ENCODE data around the gene AUH. TPM values are rescaled to one million over a fixed set of nuclear protein-coding genes. Genes with fewer than 3 reads are reported as not detected.
A peak's percentile ranks its signal among the peaks of the same experiment; 100 is the strongest.

Gene AUH
- total RNA-seq, 1 donor from 2014 or later = 17.3 TPM

GRCh38 chr9:91192381-91193086 is 169.2 kb downstream of the AUH start:
- H3K4me1 ChIP-seq = peaks cover 56% of the 10 kb centered on the region
- H3K27me3 ChIP-seq (ENCODE audit: low read depth) = no peaks in the 10 kb centered on the region
- H3K36me3 ChIP-seq = no peaks in the 10 kb centered on the region
- H3K9me3 ChIP-seq = peaks cover 3% of the 10 kb centered on the region
- TF ChIP-seq CTCF (IDR thresholded peaks at IDR 0.05) = no peak
- peak overlapping the region; percentile 54 for H3K4me3 ChIP-seq
- H3K27ac ChIP-seq = peak overlapping the region; percentile 99
- intact Hi-C loops (cut with DNase I) = loop anchor here (10.0 kb wide), 1 partner anchor 232 kb away; the partner anchor contains the start of gene NFIL3
- ATAC-seq (no peak), DNase-seq (no peak)

GRCh38 chr9:91191411-91192380 is 170.0 kb downstream of the AUH start:
- Histone ChIP-seq H3K27me3 (ENCODE audit: low read depth) (no peaks in the 10 kb centered on the region), H3K27ac (no peak overlapping the region), H3K36me3 (no peaks in the 10 kb centered on the region), H3K4me1 (peaks cover 47% of the 10 kb centered on the region), H3K4me3 (no peak overlapping the region), H3K9me3 (peaks cover 3% of the 10 kb centered on the region)
- no peak for DNase-seq
- TF ChIP-seq CTCF (IDR thresholded peaks at IDR 0.05) = no peak
- ATAC-seq = no peak
- intact Hi-C loops (cut with DNase I) = loop anchor here (10.0 kb wide), 1 partner anchor 233 kb away; the partner anchor contains the start of gene NFIL3

GRCh38 chr9:91190062-91190461 is 171.7 kb downstream of the AUH start:
- H3K36me3 ChIP-seq = no peaks in the 10 kb centered on the region
- no peak for TF ChIP-seq CTCF (IDR thresholded peaks at IDR 0.05)
- no peak overlapping the region for H3K4me3 ChIP-seq
- ATAC-seq = no peak
- H3K4me1 ChIP-seq = peaks cover 32% of the 10 kb centered on the region
- H3K27ac ChIP-seq = no peak overlapping the region
- no peaks in the 10 kb centered on the region for H3K27me3 ChIP-seq (ENCODE audit: low read depth)
- DNase-seq = no peak
- peaks cover 3% of the 10 kb centered on the region for H3K9me3 ChIP-seq
- intact Hi-C loops (cut with DNase I) = loop anchor here (10.0 kb wide), 1 partner anchor 235 kb away; the partner anchor contains the start of gene NFIL3

GRCh38 chr9:91188719-91189590 is 172.8 kb downstream of the AUH start:
- DNase-seq (no peak), ATAC-seq (no peak)
- intact Hi-C loops (cut with DNase I) = no loop called here

More at GRCh38 chr9:91188719-91189590, 172.8 kb downstream of the AUH start:
- no peaks in the 10 kb centered on the region for H3K36me3 ChIP-seq
- H3K9me3 ChIP-seq = peaks cover 3% of the 10 kb centered on the region
- H3K27ac ChIP-seq = no peak overlapping the region
- H3K27me3 ChIP-seq (ENCODE audit: low read depth) = no peaks in the 10 kb centered on the region
- no peak overlapping the region for H3K4me3 ChIP-seq
- no peak for TF ChIP-seq CTCF (IDR thresholded peaks at IDR 0.05)
- H3K4me1 ChIP-seq = peaks cover 21% of the 10 kb centered on the region
